Hepatic stellate cell (primary cell): Measurements from ENCODE around the gene ABCB1.

ENCODE experiments used
- DNase-seq: peaks from one replicate; pipeline ENCODE4 v3.0.0; 2011; ENCODE audit warnings: low spot score

ABCB1 gene

GRCh38 chr7:87512906-87513305 lies 87.8 kb downstream of the ABCB1 start:
- DNase-seq: no peak

- DNase-seq: no peak
These were observed 89.2 kb downstream of the ABCB1 start for GRCh38 chr7:87511510-87511909.

DNA sequence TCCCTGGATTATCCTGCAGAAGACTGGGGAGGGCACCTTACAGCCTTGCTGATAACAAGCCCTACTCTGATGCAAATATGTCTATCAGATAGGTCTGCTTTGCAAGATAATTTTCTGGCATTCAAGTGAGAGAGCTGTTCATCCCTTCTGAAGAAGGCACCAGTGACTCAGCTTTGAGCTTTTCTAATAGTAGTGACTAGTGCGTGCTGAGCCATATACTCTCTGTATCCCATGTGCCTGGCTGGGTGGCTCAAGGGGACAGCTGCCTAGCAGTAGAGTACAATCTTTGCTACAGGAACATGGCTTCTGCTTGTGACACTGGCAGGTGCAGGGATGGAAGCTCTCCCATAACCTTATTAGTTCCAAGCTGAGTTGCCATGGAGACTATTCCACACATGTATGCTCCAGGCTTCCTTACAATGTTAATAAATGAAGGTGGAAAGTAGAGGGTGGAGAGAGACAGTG lies 90.2 kb downstream of the ABCB1 start:
- no peak for DNase-seq

- no peak for DNase-seq
These were observed 93.2 kb downstream of the ABCB1 start for GRCh38 chr7:87507446-87507845.

DNA sequence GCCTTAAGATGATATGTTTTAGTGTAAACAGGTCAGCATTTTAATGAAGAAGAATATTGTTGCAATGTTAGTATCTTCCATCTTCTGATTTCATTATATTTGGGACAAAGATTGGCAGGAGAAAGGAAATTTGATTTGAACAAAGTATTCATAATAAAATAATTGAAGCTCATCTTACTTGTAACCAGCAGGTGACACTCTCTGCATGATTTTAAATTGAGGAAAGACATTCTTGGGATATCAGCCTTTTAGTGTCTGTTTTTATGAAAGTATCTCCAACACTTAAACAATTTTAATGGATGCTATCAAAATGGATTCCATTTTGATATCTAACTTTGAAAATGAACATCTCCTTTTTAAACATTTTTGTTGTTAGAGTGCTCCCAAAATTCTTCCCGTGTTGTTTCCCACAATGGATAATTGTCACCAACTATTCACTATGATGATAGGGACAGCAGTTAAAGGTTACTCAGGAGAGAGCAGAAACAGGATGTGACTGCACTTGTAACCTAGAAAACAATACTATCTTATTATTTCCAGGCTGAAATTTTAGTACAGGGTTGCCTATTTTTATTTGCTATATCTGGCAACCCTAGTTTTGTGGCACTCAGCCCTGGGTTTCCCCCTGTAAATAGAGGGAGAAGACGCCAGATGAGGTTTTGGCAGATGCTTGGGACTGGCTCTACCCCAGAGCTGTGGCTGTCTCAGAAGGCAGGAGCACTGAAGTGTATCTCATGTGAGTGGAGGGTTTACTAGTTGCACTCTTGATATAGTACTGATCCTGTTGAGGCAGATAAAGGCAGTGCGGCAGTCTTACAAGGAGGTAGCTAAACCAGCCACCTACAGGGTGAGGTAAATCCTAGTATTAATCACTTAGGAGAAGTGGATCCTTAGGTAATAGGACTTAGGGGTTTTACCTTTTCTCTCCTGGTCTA lies 94.2 kb downstream of the ABCB1 start:
- no peak for DNase-seq

- no peak for DNase-seq
These were observed 95.0 kb downstream of the ABCB1 start for GRCh38 chr7:87505557-87506245.

- no peak for DNase-seq
These were observed 95.6 kb downstream of the ABCB1 start for GRCh38 chr7:87505122-87505521.

DNA sequence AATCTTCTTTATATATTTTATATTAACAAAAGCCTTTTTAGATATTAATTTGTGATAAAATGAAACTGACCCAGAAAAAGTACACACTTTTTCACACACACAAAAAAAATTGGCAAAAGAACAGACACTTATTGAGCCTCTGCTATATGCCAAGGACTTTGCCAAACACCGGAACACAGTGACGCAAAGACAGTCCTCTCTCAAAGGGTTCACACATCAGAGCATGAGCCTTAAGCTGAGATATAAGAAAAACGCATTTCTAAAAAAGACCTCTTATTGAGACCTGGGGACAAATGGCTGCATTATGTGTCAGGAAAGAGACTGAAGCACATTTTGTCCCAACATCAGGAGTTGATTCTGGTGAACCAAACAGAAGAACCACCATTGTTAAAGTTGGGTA lies 101.2 kb downstream of the ABCB1 start:
- no peak for DNase-seq

GRCh38 chr7:87498893-87499292 lies 101.8 kb downstream of the ABCB1 start:
- DNase-seq: no peak

DNA sequence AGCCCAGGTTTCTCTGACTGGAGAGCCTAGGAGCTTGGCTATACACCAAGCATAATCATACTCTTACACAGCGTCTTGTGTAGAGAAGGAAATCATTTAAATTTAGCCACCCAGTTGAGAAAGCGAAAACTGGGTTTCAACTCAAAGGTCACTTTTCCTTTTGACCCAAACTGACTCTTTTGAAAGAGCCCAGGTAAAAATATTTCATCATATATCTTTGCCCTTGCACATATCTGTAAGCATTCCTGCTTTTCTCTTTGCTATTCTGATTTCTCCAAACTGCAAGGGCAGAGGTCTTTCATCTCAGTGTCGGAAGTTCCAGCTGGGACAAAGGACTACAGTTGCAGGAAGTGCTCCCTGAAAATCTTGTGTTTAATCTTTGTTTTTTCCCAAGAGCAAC lies 103.2 kb downstream of the ABCB1 start:
- no peak for DNase-seq

DNA sequence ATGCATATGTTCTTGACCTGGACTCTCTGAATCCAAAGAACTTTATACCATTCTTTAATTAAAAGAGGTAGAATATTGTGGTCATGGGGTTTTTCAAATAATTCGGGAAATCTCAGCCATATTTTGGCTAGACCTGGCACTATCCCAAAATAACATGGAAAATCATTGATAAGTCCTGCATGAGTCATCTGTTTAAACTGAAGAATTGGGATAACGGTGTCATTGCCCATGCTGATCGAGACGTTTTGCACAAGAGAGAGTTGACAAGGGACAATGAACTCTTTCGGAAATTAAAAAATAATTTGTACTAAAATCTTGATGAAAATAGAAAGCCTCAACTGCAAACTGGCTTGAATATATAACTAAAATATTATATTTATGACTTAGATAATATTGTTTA lies 105.3 kb downstream of the ABCB1 start:
- no peak for DNase-seq

DNA sequence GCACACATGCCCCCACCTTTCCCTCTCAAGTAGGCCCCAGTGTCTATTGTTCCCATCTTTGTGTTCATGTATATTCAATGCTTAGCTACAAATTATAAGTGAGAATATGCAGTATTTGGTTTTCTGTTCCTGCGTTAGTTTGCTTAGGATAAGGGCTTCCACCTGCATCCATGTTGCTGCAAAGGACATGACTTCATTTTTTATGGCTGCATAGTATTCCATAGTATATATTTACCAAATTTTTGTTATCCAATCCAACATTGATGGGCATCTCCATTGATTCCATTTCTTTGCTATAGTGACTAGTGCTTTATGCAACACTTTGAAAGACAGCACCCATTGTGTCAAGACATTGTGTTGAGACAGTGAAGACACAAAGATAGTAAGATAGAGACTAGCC lies 106.2 kb downstream of the ABCB1 start:
- no peak for DNase-seq

DNA sequence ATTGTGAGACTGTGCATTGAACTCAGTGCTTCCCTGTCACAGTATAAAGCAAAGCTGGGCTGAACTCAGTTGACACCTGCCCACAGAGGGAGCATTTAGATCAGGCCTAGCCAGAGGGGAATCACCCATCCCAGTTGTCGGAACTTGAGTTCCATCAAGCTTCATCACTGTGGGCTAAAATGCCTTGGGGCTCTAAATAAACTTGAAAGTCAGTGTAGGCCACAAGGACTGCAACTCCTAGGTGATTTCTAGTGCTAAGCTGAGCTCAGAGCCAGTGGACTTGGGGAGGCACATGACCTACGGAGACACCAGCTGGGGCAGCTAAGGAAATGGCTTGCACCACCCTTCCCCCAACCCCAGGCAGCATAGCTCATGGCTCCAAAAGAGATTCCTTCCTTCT lies 117.6 kb downstream of the ABCB1 start:
- DNase-seq: no peak

- DNase-seq: no peak
These were observed 118.6 kb downstream of the ABCB1 start for GRCh38 chr7:87482115-87482514.

DNA sequence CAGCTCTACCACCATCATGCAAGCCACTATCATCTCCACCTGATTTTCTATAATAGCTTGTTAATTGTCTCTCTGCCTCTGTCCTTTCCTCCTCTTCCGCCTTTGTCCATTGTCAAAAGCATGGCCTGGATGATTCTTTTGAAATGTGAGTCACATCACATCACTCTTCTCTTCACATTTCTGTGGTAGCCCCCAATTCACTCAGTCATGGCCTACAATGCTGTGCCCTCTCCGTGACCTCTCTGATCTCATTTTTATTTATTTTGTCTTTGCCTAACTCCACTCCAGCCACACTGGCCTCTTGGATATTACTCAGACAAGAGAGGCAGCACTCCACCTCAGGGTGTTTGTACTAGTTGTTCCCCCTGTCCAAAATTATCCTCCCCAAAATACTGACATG lies 120.3 kb downstream of the ABCB1 start:
- no peak for DNase-seq

GRCh38 chr7:87479951-87480350 lies 120.7 kb downstream of the ABCB1 start:
- DNase-seq: no peak

GRCh38 chr7:87476179-87476557 lies 124.5 kb downstream of the ABCB1 start:
- DNase-seq: no peak

- no peak for DNase-seq
These were observed 125.1 kb downstream of the ABCB1 start, which contains the start of gene ABCB4 for GRCh38 chr7:87475359-87476178. TSS of gene ABCB4 (minus strand) at chr7:87475680. CDS start at chr7:87475465, 215 bp downstream.

- DNase-seq: no peak
These were observed 125.9 kb downstream of the ABCB1 start for GRCh38 chr7:87474533-87475358.

DNA sequence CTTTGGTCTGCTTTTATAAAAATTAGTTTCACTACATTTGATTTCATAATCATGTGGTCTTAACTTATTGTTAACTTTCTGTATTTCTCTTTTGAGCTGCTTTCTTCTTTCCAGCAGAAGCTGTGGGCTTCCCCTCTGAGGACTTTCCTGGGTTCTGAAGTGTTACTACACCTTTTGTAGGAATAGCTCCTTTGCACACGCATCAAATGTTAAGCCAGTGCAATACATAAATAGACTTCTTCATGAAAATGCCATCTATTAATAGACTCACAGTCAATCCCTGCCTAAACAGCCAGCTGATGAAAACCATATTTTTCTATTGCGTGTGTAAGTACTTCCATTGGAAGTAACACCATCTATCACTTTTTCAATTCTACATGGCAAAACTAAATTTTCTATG lies 126.7 kb downstream of the ABCB1 start:
- DNase-seq: no peak

- no peak for DNase-seq
These were observed 127.5 kb downstream of the ABCB1 start for GRCh38 chr7:87473192-87473591.
